ENCODE results near the gene IYD. TPM values are rescaled to one million over a fixed set of nuclear protein-coding genes. Genes with fewer than 3 reads are reported as not detected.
A peak's percentile ranks its signal among the peaks of the same experiment; 100 is the strongest.

The IYD gene
- total RNA-seq, 4 donors from 2014 or later, result 0.83 to 57.0 (median 36.8) TPM

DNA sequence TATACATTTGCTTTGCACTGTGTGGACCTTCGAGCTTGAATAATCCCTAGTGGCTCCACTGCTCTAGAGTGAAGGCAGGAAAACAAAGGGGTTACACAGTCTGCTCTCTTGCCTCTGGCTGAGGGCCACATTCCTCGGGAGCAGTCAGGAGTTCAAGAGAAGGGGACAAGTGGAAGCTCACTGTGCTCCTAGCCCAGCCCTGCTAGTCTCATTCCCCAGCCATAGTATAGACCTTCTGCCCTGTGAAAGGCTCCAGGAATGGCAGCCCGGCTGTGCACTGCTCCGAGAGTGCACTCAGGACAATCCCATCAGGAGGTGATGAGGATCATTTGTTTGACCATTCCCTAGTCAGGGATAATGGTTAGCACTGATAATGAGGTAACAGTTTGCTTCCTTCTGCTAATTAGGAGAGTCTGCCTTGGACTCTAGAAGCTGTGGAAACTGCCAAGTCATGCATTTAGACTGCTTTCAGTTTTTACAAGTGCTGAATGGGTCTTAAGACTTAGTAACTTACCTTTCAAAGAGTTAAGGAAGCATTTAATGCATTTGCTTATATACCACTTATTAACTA is 8.5 kb downstream of the IYD start:
- H3K27ac ChIP-seq, result no peak overlapping the region

GRCh38 chr6:150380256-150380655 is 11.4 kb downstream of the IYD start:
- H3K9me3 ChIP-seq, result no peaks in the 10 kb centered on the region
- no peaks in the 10 kb centered on the region for H3K36me3 ChIP-seq
- no peak for DNase-seq
- H3K27me3 ChIP-seq, result no peaks in the 10 kb centered on the region
- H3K27ac ChIP-seq, result no peak overlapping the region
- H3K4me1 ChIP-seq, result no peaks in the 10 kb centered on the region
- TF ChIP-seq CTCF (IDR thresholded peaks at IDR 0.05) (no peak), POLR2A (IDR thresholded peaks at IDR 0.05) (no peak)
- H3K4me3 ChIP-seq, result no peak overlapping the region

More for the DNA sequence above, 8.5 kb downstream of the IYD start:
- peak in 1 of 3 donors; percentile 52 for DNase-seq
- no peaks in the 10 kb centered on the region for H3K36me3 ChIP-seq
- H3K27me3 ChIP-seq, result no peaks in the 10 kb centered on the region
- H3K9me3 ChIP-seq, result no peaks in the 10 kb centered on the region
- no peak overlapping the region for H3K4me3 ChIP-seq
- no peaks in the 10 kb centered on the region for H3K4me1 ChIP-seq
- TF ChIP-seq CTCF (IDR thresholded peaks at IDR 0.05) (no peak), POLR2A (IDR thresholded peaks at IDR 0.05) (no peak)

- Histone ChIP-seq H3K27ac (no peak overlapping the region), H3K27me3 (no peaks in the 10 kb centered on the region), H3K36me3 (no peaks in the 10 kb centered on the region), H3K9me3 (no peaks in the 10 kb centered on the region), H3K4me3 (no peak overlapping the region), H3K4me1 (no peaks in the 10 kb centered on the region)
- TF ChIP-seq CTCF (IDR thresholded peaks at IDR 0.05) (no peak), POLR2A (IDR thresholded peaks at IDR 0.05) (no peak)
- DNase-seq, result no peak
These were observed 13.4 kb downstream of the IYD start for GRCh38 chr6:150382171-150382570.

- TF ChIP-seq POLR2A (IDR thresholded peaks at IDR 0.05) (no peak), CTCF (IDR thresholded peaks at IDR 0.05) (no peak)
- no peaks in the 10 kb centered on the region for H3K36me3 ChIP-seq
- DNase-seq, result no peak
- no peak overlapping the region for H3K4me3 ChIP-seq
- no peaks in the 10 kb centered on the region for H3K4me1 ChIP-seq
- H3K9me3 ChIP-seq, result no peaks in the 10 kb centered on the region
- no peak overlapping the region for H3K27ac ChIP-seq
- H3K27me3 ChIP-seq, result no peaks in the 10 kb centered on the region
These were observed 22.6 kb downstream of the IYD start for GRCh38 chr6:150391414-150391813.

GRCh38 chr6:150391890-150392289 is 23.1 kb downstream of the IYD start:
- DNase-seq, result no peak
- Histone ChIP-seq H3K36me3 (no peaks in the 10 kb centered on the region), H3K27ac (no peak overlapping the region), H3K4me1 (no peaks in the 10 kb centered on the region), H3K9me3 (no peaks in the 10 kb centered on the region), H3K4me3 (no peak overlapping the region), H3K27me3 (no peaks in the 10 kb centered on the region)
- TF ChIP-seq CTCF (IDR thresholded peaks at IDR 0.05) (no peak), POLR2A (IDR thresholded peaks at IDR 0.05) (no peak)
